Measurements from ENCODE around the gene SHROOM1. TPM values are rescaled to one million over a fixed set of nuclear protein-coding genes. Genes with fewer than 3 reads are reported as not detected.

The SHROOM1 gene
- polyA plus RNA-seq, 1 donor from 2014 or later = 1.8 TPM

DNA sequence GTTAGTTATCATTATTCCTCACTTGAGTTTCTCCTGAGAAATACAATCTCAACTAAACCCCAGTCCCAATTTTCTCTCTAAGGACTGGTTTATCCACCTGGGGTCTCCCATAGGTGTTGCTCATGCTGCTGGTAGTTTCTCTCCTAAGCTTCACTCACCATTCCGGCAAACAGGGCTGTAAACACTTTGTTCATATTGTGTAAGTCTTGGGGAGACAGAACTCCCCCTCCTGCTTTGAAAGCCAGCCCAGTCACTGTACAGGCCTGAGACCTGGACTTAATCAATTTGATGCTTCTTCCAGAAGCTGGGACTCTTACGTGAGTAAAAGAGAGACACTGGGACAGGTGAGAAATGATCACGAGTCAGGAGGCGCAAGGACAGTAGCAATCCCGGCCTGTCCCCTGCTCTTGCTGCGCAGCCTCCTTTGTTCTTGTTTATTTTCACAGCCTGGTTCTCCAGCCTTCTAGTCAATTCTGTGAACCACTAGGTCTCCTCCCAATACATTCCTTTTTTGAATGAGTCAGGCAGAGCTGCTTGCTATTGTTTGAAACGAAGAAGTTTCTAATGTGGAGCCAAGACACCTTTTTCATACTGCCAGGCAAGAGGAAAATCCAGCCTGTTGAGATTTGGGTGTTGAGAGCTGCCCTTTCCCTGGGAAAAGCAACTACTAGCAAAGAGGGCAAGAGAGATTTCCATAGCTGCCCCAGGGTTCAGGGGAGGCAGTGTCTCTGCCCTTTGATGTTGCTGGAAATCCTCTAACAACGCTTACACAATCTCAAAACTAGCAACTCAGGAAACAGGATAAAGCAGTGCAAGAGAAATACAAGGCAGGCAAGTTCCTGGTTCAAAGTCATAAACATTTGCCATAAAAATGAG is 9.2 kb upstream of the SHROOM1 start:
- Histone ChIP-seq H3K27ac (ENCODE audit: low read length) (no peak overlapping the region), H3K4me3 (ENCODE audit: low read length) (no peak overlapping the region), H4K20me1 (ENCODE audit: insufficient read depth) (no peaks in the 10 kb centered on the region), H3K9ac (ENCODE audit: low read length) (no peak overlapping the region), H3K27me3 (ENCODE audit: insufficient read depth, low read depth, low read length) (no peaks in the 10 kb centered on the region), H3K79me2 (replicated peaks; ENCODE audit: insufficient read depth, low read length) (no peaks in the 10 kb centered on the region), H3K36me3 (ENCODE audit: insufficient read depth, low read length) (no peaks in the 10 kb centered on the region), H2AFZ (ENCODE audit: low read depth, low read length) (no peak overlapping the region), H3K9me2 (ENCODE audit: insufficient read depth, low read length) (no peaks in the 10 kb centered on the region), H3K9me3 (ENCODE audit: low read length) (no peaks in the 10 kb centered on the region), H3K4me2 (ENCODE audit: low read length) (no peak overlapping the region), H3F3A (ENCODE audit: insufficient read depth, low read length, poor library complexity, severe bottlenecking) (no peaks in the 10 kb centered on the region)
- no peak for TF ChIP-seq SMC3 (conservative IDR thresholded peaks at IDR 0.05; ENCODE audit: poor library complexity)
- no peak for TF ChIP-seq EZH2 (IDR thresholded peaks at IDR 0.05; ENCODE audit: borderline replicate concordance, insufficient read depth, low read length, poor library complexity, severe bottlenecking)
- TF ChIP-seq POLR2AphosphoS5 (IDR thresholded peaks at IDR 0.05) = no peak
- TF ChIP-seq, protein P1, sequence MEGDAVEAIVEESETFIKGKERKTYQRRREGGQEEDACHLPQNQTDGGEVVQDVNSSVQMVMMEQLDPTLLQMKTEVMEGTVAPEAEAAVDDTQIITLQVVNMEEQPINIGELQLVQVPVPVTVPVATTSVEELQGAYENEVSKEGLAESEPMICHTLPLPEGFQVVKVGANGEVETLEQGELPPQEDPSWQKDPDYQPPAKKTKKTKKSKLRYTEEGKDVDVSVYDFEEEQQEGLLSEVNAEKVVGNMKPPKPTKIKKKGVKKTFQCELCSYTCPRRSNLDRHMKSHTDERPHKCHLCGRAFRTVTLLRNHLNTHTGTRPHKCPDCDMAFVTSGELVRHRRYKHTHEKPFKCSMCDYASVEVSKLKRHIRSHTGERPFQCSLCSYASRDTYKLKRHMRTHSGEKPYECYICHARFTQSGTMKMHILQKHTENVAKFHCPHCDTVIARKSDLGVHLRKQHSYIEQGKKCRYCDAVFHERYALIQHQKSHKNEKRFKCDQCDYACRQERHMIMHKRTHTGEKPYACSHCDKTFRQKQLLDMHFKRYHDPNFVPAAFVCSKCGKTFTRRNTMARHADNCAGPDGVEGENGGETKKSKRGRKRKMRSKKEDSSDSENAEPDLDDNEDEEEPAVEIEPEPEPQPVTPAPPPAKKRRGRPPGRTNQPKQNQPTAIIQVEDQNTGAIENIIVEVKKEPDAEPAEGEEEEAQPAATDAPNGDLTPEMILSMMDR (IDR thresholded peaks at IDR 0.05; ENCODE audit: poor library complexity, severe bottlenecking) = no peak
- no peak for TF ChIP-seq EP300 (conservative IDR thresholded peaks at IDR 0.05; ENCODE audit: poor library complexity, severe bottlenecking)
- TF ChIP-seq, protein P2, sequence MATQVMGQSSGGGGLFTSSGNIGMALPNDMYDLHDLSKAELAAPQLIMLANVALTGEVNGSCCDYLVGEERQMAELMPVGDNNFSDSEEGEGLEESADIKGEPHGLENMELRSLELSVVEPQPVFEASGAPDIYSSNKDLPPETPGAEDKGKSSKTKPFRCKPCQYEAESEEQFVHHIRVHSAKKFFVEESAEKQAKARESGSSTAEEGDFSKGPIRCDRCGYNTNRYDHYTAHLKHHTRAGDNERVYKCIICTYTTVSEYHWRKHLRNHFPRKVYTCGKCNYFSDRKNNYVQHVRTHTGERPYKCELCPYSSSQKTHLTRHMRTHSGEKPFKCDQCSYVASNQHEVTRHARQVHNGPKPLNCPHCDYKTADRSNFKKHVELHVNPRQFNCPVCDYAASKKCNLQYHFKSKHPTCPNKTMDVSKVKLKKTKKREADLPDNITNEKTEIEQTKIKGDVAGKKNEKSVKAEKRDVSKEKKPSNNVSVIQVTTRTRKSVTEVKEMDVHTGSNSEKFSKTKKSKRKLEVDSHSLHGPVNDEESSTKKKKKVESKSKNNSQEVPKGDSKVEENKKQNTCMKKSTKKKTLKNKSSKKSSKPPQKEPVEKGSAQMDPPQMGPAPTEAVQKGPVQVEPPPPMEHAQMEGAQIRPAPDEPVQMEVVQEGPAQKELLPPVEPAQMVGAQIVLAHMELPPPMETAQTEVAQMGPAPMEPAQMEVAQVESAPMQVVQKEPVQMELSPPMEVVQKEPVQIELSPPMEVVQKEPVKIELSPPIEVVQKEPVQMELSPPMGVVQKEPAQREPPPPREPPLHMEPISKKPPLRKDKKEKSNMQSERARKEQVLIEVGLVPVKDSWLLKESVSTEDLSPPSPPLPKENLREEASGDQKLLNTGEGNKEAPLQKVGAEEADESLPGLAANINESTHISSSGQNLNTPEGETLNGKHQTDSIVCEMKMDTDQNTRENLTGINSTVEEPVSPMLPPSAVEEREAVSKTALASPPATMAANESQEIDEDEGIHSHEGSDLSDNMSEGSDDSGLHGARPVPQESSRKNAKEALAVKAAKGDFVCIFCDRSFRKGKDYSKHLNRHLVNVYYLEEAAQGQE (IDR thresholded peaks at IDR 0.05; ENCODE audit: borderline replicate concordance) = no peak
- no peak for TF ChIP-seq TAF1 (IDR thresholded peaks at IDR 0.05; ENCODE audit: low read depth)
- TF ChIP-seq MXI1 (conservative IDR thresholded peaks at IDR 0.05; ENCODE audit: poor library complexity, severe bottlenecking) = no peak
- no peak for TF ChIP-seq RAD21 (conservative IDR thresholded peaks at IDR 0.05)

DNA sequence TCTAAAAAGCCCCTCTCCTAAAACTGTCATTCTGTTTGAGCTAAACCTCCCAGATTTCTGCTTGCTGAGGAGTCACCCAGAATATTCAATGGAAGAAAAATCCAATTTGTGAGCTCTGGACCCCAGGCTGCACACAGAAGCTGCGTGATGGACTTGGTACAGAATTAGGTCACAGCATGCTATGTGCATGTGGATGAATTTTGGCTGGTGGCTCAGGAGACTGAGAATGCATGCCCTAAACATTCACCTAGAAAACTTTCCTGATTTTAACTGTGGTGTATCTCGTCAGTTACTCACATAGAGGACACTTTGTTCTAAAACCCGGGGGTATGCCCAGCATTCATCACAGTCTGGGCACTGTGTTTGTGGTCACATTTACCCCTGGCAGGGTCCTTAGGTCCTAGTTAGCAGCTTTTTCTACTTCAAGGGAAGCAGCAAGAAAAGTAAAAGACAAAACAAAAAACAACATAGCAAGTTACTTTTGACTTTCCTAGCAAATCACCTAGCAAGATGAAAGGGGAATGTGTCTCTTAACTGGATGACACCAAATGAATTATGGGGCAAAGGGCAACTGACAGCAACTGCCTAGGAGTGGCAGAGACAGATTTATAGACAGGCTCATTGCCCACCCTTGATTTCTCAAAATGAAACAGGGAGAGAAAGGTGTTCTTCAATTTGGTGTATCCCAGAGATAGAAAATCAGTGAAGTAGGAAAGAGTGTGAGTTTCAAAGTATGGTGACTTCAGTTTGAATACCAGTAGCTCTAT is 8.3 kb upstream of the SHROOM1 start:
- Histone ChIP-seq H3K79me2 (replicated peaks; ENCODE audit: insufficient read depth, low read length) (no peaks in the 10 kb centered on the region), H2AFZ (ENCODE audit: low read depth, low read length) (no peak overlapping the region), H3K9me3 (ENCODE audit: low read length) (no peaks in the 10 kb centered on the region), H3K9me2 (ENCODE audit: insufficient read depth, low read length) (no peaks in the 10 kb centered on the region), H3K27ac (ENCODE audit: low read length) (no peak overlapping the region), H3K27me3 (ENCODE audit: insufficient read depth, low read depth, low read length) (no peaks in the 10 kb centered on the region), H3K4me3 (ENCODE audit: low read length) (no peak overlapping the region), H3K9ac (ENCODE audit: low read length) (no peak overlapping the region), H4K20me1 (ENCODE audit: insufficient read depth) (no peaks in the 10 kb centered on the region), H3K4me2 (ENCODE audit: low read length) (no peak overlapping the region), H3F3A (ENCODE audit: insufficient read depth, low read length, poor library complexity, severe bottlenecking) (no peaks in the 10 kb centered on the region), H3K36me3 (ENCODE audit: insufficient read depth, low read length) (no peaks in the 10 kb centered on the region)
- TF ChIP-seq RAD21 (conservative IDR thresholded peaks at IDR 0.05) = no peak
- no peak for TF ChIP-seq SMC3 (conservative IDR thresholded peaks at IDR 0.05; ENCODE audit: poor library complexity)
- TF ChIP-seq, protein P1 (IDR thresholded peaks at IDR 0.05; ENCODE audit: poor library complexity, severe bottlenecking) = no peak
- no peak for TF ChIP-seq MXI1 (conservative IDR thresholded peaks at IDR 0.05; ENCODE audit: poor library complexity, severe bottlenecking)
- no peak for TF ChIP-seq EZH2 (IDR thresholded peaks at IDR 0.05; ENCODE audit: borderline replicate concordance, insufficient read depth, low read length, poor library complexity, severe bottlenecking)
- no peak for TF ChIP-seq POLR2AphosphoS5 (IDR thresholded peaks at IDR 0.05)
- TF ChIP-seq, protein P2 (IDR thresholded peaks at IDR 0.05; ENCODE audit: borderline replicate concordance) = no peak
- no peak for TF ChIP-seq TAF1 (IDR thresholded peaks at IDR 0.05; ENCODE audit: low read depth)
